GM19395 (cell line): ENCODE data around the gene FRMD4A.
"Not testable (repeated sequence)": the region's sequence is repeated elsewhere in the genome, so short reads cannot be mapped to it uniquely, and the experiment has no call there.

Experiments used
- ATAC-seq: cut with Tn5 transposase; IDR thresholded peaks from one replicate; pipeline ENCODE4 v1.9.1; 2021; ENCODE audit warnings: mild to moderate bottlenecking, moderate library complexity; ENCODE audit not compliant: unreplicated experiment

The FRMD4A gene

DNA sequence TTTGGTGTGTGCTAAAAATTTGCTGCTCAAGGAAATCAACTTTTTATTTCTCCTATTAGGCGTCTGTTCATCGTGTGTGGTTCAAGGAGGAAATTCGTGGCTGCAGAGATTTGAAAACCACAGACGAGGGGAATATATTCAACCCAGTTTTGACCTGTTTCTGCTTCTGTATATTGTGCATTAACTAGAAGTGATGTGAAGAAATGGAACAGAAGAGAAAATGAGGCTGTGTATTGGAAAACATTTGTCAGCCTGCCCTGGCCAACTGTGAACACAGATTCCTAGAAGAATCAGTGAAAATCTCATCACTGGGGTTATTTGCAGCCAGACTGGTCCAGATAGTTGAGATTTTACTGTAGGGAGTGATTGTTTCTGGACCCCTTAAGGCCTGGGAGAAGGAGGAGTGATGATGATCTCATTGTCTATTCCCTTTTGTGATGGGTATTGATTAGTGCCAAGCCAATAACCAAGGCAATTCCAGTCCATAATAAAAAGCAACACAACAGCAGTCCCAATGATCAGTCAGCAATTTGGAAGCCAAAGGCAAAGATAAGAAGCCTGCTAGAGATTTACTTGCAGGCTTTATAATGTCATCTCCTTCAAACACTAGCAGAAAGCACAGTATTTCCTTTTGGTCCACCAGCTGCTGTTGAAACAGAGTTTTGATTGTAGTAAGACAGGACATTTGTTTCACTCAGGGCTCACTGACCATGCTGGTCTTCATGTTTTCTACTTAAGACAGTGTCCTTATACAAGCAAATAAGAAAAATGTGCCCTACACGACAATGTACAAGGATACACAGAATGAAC is 404.5 kb downstream of the FRMD4A start:
- no peak for ATAC-seq

DNA sequence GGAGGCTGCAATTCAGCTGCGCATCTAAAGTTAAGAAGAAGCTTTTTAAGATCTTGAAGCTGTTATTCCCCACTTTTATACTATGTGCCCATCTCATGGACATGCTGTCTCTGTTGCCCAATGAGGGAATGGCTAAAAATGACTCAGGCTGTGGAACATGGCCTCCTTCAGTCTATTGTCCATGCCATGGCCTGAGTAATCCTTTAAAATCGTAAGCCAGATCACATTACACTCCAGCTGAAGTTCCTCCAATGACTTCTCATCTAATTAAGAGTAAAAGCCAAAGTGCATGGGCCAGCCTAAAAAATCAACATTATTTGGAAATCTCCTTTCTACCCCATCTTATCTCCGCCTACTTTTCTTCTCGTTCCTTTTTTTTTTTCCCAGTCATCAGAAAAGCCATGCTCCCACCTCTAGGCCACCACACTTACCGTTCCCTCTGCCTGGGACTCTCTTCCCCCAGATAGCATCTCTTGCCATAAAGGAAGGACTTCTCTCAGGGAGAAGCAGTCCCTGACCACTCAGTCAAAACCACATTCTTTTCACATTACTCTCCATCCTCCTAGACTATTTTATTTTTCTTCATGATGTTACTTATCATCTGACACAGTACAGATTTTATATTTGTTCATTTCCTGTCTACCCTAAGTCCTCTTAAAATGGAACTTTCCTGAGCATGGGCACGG is 406.5 kb downstream of the FRMD4A start:
- no peak for ATAC-seq

DNA sequence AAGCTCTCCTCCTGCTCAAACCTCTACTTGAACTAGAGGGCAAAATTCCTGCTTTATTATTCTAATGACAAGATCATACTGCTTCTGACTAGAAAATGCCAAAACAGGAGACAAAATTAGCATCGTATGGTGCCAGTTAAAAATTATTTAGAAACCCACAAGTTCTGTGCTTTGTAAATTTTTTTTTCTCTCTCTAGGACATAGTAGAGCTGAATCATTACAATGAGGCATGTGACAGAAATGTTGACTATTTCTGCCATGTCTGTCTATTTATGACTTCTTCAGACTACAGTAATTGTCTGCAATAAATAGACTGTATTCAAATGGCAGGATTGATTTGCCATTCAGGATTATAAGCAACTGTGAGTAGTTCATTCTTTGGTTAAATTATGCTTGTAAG is 408.1 kb downstream of the FRMD4A start:
- no peak for ATAC-seq

DNA sequence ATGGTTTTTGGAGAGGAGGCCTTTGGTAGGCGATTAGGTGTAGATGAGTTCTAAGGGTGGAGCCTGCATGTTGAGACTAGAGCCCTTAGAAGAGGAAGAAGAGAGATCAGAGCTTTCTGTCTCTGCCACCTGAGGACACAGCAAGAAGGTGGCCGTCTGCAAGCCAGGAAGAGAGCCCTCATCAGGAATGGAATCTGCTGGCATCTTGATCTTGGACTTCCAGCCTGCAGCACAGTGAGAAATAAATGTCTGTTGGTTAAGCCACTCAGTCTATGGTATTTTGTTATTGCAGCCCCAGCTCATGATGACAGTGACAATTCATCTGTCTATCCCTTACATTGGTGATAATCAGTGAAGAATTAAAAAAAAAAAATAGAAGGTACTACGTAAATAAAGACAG is 408.8 kb downstream of the FRMD4A start:
- ATAC-seq = no peak

DNA sequence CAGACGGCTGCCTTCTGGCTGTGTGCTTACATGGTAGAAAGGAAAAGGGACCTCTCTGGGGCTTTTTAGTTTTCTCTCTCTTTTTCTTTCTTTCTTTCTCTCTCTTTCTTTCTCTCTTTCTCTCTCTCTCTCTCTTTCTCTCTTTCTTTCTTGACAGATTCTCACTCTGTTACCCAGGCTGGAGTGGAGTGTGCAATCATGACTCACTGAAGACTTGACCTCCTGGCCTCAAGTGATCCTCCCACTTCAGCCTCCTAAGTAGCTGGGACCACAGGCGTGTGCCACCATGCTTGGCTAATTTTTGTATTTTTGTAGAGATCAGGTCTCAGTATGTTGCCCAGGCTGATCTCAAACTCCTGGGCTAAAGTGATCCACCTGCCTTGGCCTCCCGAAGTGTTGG is 409.6 kb downstream of the FRMD4A start:
- not testable (repeated sequence) for ATAC-seq

DNA sequence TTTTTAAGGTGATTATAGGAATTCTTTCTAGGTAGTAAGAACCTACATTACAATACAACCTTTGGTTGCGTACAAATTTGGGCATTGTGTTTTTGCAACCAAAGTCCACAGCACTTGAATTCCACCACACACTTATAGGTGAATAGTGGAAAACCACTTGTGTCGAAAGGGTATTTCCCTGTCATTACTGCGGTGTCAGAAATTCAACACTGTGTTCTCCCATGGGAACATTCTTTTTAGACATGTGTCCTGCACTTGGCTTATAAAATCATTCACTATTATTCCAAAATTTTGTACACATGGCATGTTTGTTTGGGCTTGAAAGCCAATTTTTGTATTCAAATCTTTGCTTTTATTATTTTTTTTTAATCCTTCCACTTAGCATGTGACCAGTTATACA is 410.3 kb downstream of the FRMD4A start:
- ATAC-seq = no peak

DNA sequence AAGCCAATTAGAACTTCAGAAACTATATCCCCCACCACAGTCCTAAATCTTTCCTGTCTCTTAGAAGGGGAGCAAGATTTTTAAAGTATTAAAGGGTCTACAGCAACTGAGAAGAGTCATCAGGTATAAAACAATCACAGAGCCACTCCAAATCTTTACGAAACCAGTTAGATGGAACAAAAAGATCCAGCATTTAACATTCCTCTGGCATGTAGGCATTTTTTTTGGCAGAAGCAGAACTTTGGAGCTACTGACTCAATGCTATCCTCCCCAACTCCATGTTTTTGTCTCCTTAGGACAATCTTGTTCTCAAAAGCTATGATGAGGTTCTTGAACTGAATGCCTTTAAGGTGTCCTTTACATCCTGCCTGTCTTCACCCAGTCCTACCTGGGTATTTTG is 410.7 kb downstream of the FRMD4A start:
- no peak for ATAC-seq

DNA sequence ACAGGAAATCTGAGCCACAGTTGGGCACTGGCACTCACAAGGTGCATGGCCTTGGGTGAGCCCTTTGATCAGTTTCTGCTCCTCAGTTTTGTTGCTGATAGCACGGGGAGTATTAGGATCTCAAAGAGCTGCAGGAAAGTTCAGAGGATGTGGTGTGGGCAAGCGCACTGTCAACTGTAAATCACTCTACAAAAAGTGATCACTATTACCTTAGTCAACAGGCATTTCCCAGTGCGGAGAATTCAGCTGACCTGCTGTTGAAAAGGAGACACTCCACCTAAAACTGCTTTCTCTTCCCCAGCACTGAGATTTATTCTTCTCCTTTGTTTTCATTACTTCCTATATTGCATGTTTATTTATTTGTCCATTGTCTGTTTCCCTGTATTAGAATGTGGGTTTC is 412.9 kb downstream of the FRMD4A start:
- no peak for ATAC-seq

DNA sequence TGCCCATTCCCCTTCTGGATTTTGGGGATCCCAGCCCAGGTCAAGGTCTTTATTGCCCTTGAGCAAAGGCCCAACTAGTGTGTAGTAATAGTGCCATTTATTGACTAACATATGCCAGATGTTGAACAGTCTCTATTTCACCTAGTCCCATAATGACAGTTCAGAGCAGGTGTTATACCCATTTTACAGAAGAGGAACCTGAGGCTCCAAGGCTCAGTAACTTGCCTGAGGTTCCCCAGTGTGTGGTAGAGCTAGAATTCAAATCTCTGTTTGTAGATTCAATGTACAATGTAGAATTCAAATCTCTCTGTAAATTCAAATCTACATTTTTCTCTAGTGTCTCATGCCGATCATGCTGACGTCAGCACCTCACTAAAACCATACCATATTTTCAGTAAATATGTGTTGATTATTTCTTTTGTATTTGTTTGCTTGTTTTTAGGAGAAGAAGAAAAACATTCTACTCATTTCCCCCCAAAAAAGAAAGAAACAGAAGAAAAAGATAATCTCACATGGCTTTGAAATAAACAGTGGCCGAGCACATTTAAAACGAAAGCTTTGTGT is 414.3 kb downstream of the FRMD4A start:
- no peak for ATAC-seq

DNA sequence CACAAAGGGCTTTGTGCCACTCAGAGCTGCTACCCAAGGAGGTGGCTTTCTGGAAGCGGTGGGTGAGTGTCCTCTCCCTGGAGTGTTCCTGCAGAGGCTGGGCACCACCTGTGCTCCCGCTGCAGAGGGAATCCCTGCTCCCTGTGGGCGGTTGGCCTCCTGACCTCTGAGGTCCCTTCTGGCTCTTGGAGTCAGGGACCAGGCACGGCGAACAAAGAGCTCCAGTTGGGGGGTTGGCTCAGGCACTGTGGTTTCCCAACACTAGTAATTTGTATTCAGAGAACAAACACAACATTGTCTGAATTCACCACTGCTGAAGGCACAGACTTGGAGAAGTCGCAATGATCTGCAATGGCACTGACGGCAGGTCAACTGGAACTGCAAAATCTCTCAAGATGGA is 415.0 kb downstream of the FRMD4A start:
- no peak for ATAC-seq

DNA sequence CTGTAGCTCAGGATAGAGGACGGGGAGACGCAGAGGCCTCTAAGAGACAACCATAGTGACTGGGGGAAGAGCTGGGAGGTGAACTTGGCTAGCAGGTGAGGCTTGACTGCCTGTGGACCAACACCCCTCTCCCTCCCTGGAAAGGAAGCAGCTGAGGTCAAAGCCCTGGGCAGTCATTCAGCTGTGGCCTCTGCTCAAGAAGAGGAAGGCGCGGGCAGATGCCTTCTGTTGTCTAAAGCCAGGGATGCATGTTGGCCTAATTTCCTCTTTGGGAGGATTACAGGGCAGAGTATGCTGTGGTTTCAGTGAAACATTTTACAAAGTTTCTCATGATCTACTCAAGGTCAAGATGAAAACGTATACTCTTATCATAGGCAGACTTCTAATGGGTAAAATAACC is 416.8 kb downstream of the FRMD4A start:
- ATAC-seq = no peak

DNA sequence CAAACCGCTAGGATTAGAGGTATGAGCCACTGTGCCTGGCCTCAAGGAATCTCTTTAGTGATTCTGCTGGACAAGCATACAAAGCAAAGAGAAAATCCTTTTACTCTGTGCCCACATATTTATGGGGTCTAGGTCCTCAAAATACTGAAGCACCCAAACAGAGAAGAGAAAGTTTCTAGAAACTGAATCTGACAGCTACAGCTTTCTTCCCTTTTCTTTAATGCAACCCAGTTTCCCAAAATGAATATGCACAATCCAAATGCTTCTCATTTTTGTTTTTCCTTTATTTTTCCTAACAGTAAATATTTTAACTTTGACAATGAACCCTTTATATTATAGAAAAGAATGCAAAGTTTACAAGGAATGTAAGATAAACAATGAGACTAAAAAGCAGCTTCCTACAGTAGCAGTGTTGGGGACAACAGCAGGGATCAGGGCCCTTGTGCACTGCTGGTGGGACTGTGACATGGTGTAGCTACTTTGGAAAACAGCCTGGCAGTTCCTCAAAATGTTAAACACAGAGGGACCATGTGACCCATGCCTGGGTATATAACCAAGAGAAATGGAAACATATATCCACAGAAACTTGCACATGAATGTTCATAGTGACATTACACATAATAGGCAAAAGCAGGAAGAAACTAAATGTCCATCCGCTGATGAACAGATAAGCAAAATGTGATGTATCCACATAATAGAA is 418.8 kb downstream of the FRMD4A start:
- no peak for ATAC-seq

DNA sequence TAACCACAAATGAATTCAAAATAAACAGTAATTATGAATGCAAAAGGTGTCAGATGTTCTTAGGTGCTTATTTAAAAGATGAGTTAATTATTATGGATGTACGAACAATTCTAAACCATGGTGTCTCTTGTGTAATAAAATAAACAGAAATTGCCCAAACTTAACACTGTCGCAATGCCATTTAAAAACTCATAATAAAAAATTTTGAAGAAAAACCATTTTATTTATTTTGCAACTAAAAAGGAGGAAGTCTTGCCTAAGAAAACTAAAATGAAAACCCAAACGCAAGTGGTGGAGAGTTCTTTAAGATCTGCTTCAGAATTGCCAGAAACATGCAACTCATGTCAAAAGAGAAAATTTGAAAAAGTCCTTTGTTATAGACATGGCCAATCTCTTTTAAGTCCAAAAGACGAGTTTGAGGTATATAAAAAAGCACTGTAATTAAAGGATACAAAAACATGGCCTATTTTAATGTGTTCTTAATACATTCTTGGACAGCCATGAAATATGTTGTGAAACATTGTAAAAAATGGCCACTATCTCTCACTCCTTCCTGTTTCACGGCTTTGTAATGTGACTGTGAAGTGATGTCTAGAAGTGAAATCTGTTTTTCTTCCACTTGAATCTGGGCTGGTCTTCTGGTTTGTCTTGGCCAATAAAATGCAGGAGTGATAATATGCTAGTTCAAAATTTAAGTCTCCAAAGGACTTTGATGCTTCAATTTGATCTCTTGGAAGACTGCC is 421.0 kb downstream of the FRMD4A start:
- ATAC-seq = no peak

DNA sequence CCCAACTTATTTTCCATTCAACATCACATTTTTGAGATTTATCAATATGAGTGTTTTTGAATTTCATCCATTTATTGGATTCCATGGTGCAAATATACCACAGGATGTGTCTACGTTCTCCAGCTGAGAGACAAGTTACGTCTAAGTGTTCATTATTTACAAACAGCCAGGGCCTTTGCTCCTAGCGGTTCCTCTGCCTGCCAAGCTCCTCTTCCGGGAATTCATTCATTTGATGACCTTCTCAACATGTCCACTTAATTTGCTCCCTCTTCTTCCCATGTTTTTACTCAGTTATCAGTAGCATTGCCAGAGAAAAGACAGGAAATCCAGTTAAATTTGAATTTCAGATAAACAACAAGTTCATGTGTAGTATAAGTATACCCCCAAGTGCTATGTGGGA is 422.2 kb downstream of the FRMD4A start:
- no peak for ATAC-seq

DNA sequence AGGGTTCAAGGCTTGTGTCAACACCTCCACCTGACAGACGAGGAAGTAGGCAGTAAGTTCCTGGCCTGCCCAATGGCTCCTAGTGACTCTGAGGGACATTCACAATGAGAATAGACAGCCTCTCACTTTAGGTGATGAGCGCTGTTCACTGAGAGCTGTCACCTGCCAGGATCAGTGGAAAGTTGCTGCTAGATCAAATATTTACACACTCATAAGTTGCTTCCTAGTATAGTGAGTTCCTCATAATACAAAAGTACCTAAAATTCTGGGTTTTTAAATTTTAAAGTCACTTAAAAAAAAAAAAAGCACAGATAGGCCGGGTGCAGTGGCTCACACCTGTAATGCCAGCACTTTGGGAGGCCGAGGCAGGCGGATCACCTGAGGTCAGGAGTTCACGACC is 423.2 kb downstream of the FRMD4A start:
- no peak for ATAC-seq

DNA sequence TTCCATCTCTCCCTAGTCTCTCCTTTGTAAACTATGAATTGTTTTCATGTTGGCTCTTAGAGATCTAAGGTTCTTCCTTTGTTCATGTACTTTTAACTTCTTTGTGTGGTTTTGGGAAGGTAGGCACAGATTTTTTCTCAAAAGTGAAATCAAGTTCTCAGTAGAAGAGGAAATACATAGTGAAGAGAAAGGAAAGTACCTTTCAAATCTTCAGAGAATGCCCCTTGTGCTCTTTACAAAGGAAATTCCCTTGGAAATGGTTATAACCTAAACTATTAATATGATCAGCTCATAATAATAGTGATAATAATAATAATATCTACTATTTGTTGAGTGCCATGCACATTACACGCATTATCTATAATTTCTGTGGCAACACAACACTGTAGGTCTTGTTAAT is 425.4 kb downstream of the FRMD4A start:
- no peak for ATAC-seq

DNA sequence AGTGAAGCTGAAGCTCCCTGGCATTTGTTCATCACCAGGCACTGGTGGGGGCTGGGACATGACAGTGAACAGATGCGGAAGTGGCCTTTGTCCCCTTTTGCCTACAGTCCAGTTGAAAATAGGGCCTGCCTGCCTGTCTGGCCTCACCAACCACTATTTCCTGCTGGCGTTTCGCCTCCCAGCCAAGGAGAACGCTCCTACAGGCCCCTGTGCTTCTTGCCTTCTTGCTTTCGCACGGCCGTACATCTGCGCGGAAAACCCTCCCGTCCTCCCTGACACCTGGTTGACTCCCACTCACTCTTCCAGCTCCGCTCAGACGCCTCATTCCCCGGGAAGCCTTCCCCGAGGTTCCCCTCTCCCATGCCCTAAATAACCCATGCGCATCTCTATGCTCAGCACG is 426.7 kb downstream of the FRMD4A start:
- ATAC-seq = no peak

DNA sequence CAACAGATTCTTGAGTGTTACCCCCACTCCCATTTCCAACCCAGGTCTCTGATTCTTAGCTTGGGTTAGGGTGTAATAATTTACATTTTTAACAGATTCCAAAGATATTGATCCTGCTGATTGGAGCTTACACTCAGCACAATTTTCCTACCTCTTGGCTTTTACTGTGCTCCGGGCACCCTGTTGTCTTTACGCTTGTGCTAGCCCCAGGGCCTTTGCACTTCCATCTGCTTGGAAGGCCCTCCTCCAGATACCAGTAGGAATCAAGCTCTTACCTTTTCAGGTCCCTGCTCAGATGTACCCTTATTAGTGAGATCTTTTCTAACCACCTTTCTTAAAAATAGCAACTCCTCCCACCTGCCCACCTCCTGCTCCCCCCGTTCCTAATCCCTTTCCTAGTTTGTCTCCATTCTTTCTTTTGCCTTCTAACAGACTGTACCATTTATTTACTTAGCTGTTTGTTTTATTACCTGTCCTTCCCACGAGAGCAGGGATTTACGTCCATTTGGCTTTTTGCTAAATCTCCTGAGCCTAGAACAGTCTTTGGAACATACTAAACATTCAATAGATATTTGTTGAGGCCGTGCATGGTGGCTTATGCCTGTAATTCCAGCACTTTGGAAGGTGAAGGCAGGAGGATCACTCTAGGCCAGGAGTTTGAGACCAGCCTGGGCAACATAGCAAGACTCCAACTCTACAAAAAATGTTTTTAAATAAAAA is 427.7 kb downstream of the FRMD4A start:
- ATAC-seq = no peak

DNA sequence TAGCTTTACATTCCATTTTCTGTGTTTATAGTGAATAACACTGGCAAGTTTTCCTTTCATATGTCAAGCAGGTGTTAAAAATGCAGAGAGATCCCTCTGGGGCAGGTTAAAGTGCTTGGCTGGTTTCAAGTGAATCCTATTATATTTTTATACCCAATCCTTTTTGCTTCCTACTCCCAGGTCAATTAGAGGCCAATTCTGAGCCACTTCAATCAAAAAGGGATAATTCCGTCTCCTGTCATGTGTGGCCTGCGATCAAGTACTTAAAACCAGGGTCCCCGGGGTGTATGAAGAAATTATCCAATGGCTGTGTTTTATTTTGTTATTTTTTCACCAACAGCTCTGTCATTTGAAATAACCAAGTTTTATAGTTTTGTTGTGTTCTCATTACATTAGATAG is 430.8 kb downstream of the FRMD4A start:
- no peak for ATAC-seq

DNA sequence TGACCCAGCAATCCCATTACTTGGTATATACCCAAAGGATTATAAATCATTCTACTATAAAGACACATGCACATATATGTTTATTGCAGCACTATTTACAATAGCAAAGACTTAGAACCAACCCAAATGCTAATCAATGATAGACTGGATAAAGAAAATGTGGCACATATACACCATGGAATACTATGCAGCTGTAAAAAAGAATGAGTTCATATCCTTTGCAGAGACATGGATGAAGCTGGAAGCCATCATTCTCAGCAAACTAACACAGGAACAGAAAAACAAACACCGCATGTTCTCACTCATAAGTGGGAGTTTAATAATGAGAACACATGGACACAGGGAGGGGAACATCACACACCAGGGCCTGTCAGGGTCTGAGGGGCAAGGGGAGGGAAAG is 434.6 kb downstream of the FRMD4A start:
- not testable (repeated sequence) for ATAC-seq
